ENCODE results near the gene PMFBP1.

The PMFBP1 gene

GRCh38 chr16:72182976-72183375, 11.0 kb upstream of the PMFBP1 start:
- DNase-seq (ENCODE audit: low spot score): no peak

GRCh38 chr16:72179204-72179970, 7.4 kb upstream of the PMFBP1 start:
- DNase-seq (ENCODE audit: low spot score): no peak

- no peak for DNase-seq (ENCODE audit: low spot score)
Observed at GRCh38 chr16:72174726-72175125, 2.8 kb upstream of the PMFBP1 start.

GRCh38 chr16:72173997-72174396, 2.0 kb upstream of the PMFBP1 start:
- no peak for DNase-seq (ENCODE audit: low spot score)

- no peak for DNase-seq (ENCODE audit: low spot score)
Observed at GRCh38 chr16:72171236-72171635, 719 bp downstream of the PMFBP1 start.

GRCh38 chr16:72169708-72170107, 2.2 kb downstream of the PMFBP1 start:
- no peak for DNase-seq (ENCODE audit: low spot score)

GRCh38 chr16:72168365-72168764, 3.6 kb downstream of the PMFBP1 start:
- DNase-seq (ENCODE audit: low spot score): no peak

GRCh38 chr16:72166954-72167561, 4.9 kb downstream of the PMFBP1 start:
- DNase-seq (ENCODE audit: low spot score): no peak

- DNase-seq (ENCODE audit: low spot score): no peak
Observed at GRCh38 chr16:72166151-72166550, 5.8 kb downstream of the PMFBP1 start.

GRCh38 chr16:72164691-72165090, 7.3 kb downstream of the PMFBP1 start:
- DNase-seq (ENCODE audit: low spot score): no peak

- DNase-seq (ENCODE audit: low spot score): no peak
Observed at GRCh38 chr16:72162105-72162692, 9.8 kb downstream of the PMFBP1 start.

GRCh38 chr16:72159801-72160200, 12.2 kb downstream of the PMFBP1 start:
- no peak for DNase-seq (ENCODE audit: low spot score)

- DNase-seq (ENCODE audit: low spot score): no peak
Observed at GRCh38 chr16:72159386-72159785, 12.6 kb downstream of the PMFBP1 start.

GRCh38 chr16:72149676-72150464, 22.1 kb downstream of the PMFBP1 start:
- DNase-seq (ENCODE audit: low spot score): no peak

- DNase-seq (ENCODE audit: low spot score): no peak
Observed at GRCh38 chr16:72142476-72142875, 29.5 kb downstream of the PMFBP1 start.

GRCh38 chr16:72139908-72140307, 32.0 kb downstream of the PMFBP1 start:
- DNase-seq (ENCODE audit: low spot score): no peak

- no peak for DNase-seq (ENCODE audit: low spot score)
Observed at GRCh38 chr16:72138064-72138572, 33.8 kb downstream of the PMFBP1 start.

GRCh38 chr16:72137380-72138063, 34.4 kb downstream of the PMFBP1 start:
- DNase-seq (ENCODE audit: low spot score): no peak

GRCh38 chr16:72134507-72134906, 37.4 kb downstream of the PMFBP1 start:
- DNase-seq (ENCODE audit: low spot score): no peak

GRCh38 chr16:72132726-72133125, 39.2 kb downstream of the PMFBP1 start:
- DNase-seq (ENCODE audit: low spot score): no peak

GRCh38 chr16:72131036-72131435, 40.9 kb downstream of the PMFBP1 start:
- no peak for DNase-seq (ENCODE audit: low spot score)
